RKO (cell line): Measurements from ENCODE around the gene LDLRAD3.
"Not testable (repeated sequence)": the region's sequence is repeated elsewhere in the genome, so short reads cannot be mapped to it uniquely, and the experiment has no call there.

Experiments
- DNase-seq: peaks from one replicate; pipeline ENCODE4 v3.0.0-alpha.2; 2016; ENCODE audit warnings: low spot score

LDLRAD3 gene

DNA sequence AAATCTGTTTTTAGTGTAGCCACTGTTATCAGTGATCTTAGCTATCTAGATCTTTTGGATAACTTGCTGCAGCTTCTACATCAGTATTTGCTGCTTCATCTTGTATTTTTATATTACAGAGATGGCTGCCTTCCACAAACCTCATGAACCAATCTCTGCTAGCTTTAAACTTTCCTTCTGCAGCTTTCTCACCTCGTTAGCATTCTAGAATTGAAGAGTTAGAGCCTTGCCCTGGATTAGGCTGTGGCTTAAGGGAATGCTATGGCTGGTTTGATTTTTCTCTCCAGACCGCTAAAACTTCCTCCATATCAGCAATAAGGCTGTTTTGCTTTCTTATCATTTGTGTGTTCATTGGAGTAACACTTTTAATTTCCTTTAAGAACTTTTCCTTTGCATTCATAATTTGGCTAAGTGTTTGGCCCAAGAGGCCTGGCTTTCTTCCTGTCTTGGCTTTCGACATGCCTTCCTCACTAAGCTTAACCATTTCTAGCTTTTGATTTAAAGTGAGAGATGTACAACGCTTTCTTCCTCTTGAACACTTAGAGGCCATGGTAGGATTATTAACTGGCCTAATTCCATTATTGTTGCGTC, 51.9 kb downstream of the LDLRAD3 start:
- DNase-seq, result no peak

GRCh38 chr11:35997902-35998520, 54.1 kb downstream of the LDLRAD3 start:
- DNase-seq, result no peak

DNA sequence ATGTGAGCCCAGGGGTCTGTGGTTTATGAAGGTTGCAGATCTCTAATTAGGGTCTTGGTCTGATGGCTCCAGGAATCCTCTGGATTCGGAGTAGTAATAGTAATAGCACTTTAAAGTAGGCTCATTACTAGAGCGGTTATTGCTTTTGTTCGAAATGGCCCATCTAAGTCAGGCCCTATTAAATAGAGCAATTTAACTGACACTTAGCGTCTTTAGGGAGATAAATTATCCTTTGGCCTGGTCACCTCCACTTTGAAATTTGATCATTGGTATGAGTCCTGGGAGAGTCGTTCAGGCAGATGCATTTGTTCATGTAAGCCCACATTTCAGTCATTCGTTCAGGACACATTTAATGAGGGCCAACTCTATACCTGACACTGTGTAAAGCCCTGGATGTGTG, 54.8 kb downstream of the LDLRAD3 start:
- no peak for DNase-seq

GRCh38 chr11:36000616-36001190, 56.8 kb downstream of the LDLRAD3 start:
- no peak for DNase-seq

DNA sequence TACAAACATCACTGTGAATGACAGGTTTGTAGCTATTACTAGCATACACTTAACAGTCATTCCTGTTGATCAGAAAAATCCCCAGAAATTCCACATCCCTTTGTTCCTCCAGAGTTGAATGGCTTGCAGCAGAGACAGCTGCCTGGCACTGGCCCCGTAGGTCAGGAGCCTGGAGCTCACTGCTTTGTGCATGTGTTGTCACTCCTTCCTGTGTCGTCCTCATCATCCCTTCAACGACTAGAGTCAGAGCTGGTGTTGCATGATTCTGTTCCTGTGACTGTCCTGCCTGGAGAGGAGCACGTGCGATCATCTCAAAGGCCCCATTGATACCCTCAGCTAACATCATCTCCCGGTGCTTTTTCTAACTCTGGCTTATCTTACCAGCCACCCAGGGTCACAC, 58.3 kb downstream of the LDLRAD3 start:
- no peak for DNase-seq

DNA sequence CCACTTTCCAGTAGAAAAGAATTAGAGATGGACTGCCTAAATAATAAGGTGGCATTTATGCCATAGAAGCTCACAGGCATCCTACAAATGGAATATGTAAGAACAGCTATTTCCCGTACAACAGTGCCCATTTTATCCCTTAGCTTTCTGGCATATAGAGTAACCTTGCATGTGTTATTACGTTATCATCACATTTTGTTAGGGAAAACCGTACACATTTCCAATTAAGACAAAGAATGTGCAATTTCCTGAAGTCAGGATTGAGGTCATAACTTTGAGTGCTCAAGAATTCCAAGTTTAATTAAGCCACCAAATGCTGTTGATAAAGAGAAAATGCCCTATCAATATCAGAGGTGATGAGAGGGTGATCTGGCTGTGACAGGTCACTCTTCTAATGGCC, 58.9 kb downstream of the LDLRAD3 start:
- no peak for DNase-seq

DNA sequence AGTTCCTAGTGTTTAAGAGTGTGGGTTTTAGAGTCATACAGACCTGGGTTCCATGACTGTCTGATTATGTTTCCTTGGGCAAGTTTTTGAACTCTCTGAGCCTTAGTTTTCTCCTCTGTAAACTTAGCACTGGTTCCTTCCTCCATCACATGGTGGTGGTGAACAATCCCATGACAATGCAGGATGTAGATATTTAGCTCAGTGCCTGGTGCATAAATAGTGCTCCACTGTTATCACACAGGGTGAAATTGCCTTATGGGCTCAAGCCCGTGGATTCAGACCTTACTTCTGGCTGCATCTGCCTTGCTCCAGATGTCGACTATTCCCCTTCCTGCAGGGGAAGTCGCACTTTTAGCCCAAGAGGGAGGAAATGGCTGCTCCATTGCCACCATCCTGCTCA, 62.7 kb downstream of the LDLRAD3 start:
- DNase-seq, result no peak

- DNase-seq, result no peak
Measured at GRCh38 chr11:36007127-36007655, 63.3 kb downstream of the LDLRAD3 start.

DNA sequence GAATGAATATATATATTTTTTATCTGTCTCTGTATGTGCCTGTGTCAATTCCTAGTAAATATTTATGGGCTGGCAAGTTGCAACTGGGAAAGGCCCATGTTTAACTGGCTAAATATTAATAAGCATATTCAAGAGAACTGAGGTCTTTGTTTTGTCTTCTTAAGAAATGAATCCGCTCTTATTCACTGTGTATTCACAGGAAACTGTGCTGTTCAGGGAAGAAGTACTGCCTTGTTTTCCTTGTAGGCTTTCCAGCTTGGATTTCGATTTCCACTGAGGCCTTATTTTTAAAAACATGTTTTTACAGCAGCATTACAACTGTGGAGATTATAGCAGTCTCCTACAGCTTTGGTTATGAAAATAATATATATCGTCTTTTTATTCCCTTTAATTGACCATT, 64.7 kb downstream of the LDLRAD3 start:
- DNase-seq, result no peak

DNA sequence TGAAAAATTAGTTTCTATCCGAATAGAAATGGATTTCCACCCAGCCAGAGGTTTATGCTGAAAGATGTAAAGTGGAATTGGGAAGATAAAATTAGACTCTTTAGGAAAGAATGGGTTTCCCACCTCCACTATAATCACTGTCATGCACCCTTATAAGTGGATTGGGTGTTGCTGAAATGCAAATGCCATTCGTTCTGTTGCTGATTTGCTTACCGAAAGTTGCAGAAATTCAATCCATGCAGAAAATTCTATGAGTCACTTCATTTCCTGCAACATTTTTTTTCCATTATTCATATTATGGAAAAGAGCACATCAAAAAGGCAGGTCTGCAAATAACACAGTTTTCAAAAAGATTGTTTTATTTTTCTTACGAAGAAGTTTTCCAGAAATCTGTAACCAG, 65.6 kb downstream of the LDLRAD3 start:
- DNase-seq, result peak; percentile 46

DNA sequence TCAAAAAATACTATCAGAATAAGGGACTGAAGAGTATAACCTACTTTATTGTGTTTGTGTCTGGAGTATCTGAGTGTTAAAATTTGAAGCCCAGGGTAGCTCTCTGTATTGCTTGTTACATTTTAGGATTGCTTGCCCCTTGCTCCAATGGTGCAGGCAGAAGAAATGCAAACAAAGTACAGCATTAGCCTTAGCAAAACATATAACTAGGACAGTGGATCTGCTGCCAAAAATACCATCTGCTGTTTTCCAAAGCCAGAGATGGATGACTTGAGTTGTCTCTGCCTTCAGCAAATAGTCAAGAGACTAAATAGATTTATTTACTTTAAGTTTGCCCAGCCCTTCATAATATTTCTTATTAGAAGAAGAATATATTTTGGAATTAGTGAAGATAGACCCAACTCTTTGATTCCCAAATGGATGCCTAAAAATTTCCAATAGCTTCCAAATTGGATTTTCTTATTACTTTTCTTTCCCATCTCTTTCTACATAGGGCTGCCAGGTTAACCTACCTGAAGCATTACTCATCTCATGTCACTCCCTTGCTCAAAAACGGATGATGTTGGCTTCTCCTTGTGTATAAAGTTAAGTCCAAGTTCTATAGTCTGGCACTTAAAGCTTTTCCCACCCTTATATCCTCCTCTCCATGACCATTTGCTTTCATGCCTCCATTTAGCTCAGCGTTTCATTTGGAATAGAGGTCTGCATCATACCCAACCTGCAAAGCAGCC, 66.3 kb downstream of the LDLRAD3 start:
- DNase-seq, result no peak

DNA sequence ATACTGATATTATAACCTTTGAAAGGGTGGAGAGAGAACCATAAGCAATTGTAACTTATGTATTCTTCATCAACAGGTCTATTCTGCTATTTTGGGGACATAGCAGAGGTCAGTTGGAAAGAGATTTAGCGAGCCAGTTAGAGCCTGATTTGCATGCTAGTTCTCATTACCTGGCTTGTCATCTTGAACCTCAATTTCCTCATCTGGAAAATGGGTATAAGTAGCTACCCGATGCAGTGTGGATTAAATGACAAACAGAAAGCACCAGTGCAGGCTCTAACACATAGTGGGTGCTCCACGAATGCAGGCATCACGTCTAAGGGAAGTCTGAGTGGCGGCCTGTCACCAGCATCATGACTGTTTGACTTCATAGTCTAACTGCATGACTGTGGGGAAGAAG, 67.7 kb downstream of the LDLRAD3 start:
- DNase-seq, result no peak

- no peak for DNase-seq
Measured at GRCh38 chr11:36012455-36012854, 68.6 kb downstream of the LDLRAD3 start.

- no peak for DNase-seq
Measured at GRCh38 chr11:36012979-36013378, 69.1 kb downstream of the LDLRAD3 start.

- not testable (repeated sequence) for DNase-seq
Measured at GRCh38 chr11:36013446-36013845, 69.6 kb downstream of the LDLRAD3 start.

- DNase-seq, result no peak
Measured at GRCh38 chr11:36013950-36014897, 70.4 kb downstream of the LDLRAD3 start.

DNA sequence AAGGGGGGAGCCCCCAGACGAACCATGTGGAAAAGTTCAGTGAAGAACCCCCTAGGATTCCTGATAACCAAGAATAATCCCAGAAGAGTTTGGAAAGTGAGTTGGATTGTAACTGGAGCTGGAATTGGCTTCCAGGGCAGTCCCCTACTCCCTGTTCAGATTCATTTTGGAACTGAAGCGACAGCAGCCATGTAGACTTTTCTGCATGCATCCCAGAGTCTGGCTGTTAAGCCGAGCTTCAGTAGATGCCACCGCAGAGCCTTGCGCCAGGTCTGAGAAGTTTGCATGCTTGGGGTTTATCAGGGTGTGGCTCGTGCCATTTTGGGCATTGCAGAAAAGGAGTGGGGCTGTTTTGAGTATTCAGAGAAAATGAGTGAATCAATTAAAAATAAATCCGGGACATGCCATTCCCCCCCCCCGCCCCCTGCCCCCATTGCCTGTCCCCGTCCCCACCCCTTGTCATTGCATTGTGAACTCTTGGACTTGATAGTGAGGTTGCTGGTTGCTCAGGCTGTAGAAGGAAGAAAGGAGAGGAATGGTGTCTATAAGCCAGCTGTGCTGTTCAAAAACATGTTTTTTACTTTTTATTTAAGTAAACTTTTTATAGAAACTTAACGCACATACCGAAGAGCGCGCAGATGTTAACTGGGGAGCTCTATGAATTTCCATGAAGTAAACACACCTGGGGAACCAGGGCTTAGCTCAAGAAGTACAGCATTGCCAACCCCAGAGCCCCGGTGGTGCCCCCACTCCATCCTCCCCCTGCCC, 71.2 kb downstream of the LDLRAD3 start:
- no peak for DNase-seq

DNA sequence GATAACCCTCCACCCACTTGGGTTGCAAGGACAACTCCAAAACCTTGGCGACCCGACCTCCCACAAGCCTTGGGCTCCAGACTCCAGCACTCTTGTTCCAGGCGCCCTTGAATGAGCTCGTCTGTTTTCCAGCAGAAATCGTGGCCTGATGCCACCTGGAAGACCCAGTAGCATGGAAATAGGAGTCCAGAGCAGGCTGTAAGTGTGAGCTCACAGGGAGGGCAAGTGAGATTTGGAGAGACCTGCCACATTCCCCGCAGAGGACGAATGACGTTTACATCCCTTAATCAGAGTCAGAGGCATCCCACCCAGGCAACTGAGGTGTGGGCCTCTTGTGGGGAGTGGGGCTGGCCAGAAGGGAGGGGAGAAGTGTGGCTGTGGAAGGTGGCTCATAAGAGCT, 71.9 kb downstream of the LDLRAD3 start:
- DNase-seq, result no peak

DNA sequence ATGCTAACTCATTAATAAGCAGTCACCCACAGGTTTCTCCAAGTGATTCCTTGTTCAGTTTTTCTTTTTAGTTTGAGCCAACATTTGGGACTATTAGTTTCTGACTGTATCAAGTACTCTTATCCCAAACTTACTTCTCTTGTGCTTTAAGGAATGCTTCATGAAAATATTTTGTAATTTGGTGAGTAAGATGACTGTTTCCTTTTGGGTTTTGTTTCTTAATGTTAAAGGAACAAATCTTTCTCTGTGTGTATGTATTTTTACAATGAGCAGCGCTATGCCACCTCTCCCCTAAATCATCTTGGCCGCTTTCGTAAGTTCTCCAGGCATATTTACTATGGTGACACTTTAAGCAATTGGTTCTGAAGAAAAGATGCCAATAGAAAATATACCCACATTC, 72.4 kb downstream of the LDLRAD3 start:
- no peak for DNase-seq

GRCh38 chr11:36016709-36017108, 72.8 kb downstream of the LDLRAD3 start:
- no peak for DNase-seq

DNA sequence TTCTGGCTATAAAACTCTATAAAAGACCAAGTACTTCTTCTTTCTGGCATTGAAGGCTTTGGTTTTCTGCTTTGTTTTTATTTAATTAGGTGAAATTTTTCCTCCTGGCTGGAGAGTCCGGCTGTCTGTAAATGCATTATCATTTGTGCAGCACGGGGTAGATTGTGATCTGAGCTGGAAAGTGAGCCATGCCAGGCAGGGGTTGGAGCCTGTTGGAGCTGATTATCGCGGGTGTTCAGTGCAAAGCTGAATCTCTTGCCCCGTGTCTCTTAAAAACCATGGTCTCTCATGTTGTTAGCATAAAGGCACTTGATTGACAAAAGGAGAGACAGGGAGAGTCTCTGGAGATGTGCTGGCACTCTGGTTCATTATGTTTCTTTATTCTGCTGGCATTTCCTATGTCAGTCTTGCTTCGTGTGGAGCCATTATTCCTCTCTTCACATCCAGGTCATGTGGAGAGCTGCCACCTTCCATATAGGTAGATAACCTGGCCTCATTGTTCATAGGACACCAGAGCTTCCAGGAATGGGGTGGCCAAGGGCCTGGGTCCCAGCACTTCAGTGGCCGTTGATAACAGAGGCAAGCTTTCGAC, 75.2 kb downstream of the LDLRAD3 start:
- no peak for DNase-seq
